ENCODE measurements around the gene FN3KRP.

FN3KRP gene, protein sequence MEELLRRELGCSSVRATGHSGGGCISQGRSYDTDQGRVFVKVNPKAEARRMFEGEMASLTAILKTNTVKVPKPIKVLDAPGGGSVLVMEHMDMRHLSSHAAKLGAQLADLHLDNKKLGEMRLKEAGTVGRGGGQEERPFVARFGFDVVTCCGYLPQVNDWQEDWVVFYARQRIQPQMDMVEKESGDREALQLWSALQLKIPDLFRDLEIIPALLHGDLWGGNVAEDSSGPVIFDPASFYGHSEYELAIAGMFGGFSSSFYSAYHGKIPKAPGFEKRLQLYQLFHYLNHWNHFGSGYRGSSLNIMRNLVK

DNA sequence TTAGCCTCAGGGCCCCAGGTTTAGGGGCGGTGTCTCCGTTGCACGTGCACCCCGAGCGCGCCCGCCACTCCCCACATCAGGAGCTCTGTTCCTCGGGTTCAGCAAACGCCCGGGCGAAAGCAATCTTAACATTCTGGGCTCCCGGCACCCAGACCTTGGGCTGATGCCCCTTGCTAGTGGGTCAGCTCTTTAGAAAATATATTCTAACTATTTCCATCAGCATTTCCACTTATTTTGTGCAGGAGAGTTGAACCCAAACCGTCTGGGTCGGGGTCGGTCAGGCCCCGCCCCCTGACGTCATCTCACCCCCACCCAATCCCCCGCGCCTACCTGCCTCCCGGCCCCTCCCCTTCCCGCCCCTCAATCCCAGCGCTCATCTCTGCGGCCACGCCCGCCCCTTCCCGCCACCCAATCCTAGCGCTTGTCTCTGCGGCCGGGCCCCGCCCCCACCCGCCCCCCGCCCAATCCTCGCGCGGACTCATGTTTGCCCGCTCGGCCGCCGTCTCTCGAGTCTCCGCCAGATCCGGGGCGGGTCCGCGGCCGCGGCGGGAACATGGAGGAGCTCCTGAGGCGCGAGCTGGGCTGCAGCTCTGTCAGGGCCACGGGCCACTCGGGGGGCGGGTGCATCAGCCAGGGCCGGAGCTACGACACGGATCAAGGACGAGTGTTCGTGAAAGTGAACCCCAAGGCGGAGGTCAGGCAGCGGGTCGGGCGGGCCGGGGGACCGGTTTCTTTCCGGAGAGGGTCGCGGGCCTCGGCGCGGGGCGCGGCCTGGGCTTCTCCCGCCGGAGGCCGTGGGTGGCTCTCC lies at the start of gene FN3KRP:
FN3KRP (plus strand) TSS at position 504 of the 808 bp plus-strand sequence; CDS start at position 554, 50 bp downstream.
- DNase-seq (ENCODE audit: low spot score) = peak; percentile 99

DNA sequence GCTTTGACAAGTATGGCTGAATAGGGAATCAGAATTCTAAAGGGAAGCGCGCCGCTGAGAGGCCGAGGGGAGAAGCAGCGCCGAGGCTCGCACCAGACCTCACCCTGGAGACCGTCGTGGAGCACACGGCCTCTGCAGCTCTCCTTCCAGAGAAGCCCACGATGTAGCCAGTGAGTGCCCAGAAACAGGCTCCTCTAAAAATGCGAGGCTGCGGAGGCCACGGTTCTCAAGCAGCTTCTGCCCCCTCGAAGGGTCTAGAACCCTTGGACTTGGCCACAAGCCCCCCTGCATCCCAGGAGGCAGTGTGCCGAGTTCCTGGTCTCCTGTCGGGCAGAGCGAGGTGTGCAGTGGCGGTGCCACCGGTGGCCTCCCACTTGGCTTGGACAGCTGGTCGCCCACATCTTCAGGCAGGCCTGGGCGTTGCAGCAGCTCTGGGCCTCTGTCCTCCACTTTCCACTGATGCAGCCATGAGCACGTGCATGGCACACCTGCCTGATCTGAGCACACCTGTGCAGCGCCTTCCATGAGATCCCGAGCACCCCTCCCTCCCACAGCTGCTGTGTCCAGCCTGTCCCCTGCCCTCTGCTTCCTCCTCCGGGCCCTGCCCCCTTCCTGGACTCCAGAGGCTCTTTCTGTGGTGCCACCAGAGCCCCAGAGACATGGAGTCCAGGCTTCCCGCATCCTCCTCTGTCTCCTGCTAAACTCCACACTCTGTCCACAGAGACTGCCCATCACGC lies 49.4 kb upstream of the FN3KRP start:
- no peak for DNase-seq (ENCODE audit: low spot score)

DNA sequence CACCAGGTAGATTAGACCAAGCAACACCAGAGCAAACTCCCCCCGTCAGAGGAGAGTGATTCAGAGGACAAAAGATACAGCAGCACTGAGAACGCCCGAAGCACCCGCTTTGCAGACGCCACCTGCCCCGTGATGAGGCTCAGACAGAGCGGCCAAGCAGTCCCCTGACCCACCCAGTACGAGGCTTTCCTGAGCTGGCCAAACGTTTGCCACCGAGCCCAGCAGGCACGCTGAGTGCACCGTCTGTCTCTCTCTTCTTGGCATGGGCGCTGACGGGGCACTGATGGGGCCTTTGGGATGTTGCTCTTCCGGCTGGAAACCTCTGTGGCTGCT lies 48.9 kb upstream of the FN3KRP start:
- no peak for DNase-seq (ENCODE audit: low spot score)

DNA sequence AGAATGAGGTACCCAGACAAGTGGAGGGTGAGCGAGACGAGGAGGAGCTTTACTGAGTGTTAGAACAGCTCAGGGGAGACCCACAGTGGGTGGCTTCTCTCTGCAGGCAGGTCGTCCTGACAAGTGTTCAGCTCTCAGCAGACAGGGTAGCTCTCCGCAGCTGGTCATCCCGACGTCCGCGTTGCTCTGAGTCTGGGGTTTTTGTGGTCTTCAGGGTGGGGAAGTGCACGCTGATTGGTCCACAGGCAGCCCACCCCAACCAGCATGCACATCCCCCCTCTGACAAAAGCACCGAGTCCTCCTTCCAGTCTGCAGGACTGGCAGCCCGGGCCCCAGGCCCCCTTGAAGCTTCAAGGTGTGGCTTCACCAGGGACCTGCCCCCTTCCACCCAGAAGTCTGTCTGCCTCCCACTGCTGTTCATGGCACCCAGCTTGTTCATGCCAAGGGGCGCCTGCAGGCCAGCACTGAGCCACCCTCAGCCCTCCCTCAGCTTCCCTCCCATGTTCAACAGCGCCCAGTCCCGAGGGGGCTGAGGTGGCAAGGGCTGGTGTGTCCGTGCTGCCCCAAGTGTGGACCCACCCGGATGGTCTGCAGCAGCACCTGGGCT lies 48.4 kb upstream of the FN3KRP start:
- DNase-seq (ENCODE audit: low spot score) = no peak

DNA sequence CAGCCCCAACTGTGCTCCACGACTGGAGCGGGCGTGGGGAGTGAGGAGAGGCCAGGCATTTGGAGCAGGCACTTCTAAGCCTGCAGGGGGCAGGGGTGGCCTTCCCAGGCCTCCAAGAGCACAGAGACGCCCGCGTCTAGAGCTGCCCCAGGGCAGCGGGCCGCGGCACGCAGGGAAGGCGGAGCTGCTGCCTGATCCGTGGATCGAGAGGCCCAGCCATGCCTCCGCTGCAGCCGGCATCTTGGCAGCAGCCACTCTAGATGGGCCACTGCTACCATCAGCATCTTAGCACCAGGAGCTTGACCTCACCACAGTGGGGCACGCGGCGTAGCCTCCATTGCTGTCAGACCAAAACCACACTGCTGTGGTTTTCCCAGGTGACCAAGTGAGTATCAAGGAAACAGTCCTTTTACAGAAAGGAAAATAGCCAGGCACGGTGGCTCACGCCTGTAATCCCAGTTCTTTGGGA lies 47.8 kb upstream of the FN3KRP start:
- DNase-seq (ENCODE audit: low spot score) = peak; percentile 68

DNA sequence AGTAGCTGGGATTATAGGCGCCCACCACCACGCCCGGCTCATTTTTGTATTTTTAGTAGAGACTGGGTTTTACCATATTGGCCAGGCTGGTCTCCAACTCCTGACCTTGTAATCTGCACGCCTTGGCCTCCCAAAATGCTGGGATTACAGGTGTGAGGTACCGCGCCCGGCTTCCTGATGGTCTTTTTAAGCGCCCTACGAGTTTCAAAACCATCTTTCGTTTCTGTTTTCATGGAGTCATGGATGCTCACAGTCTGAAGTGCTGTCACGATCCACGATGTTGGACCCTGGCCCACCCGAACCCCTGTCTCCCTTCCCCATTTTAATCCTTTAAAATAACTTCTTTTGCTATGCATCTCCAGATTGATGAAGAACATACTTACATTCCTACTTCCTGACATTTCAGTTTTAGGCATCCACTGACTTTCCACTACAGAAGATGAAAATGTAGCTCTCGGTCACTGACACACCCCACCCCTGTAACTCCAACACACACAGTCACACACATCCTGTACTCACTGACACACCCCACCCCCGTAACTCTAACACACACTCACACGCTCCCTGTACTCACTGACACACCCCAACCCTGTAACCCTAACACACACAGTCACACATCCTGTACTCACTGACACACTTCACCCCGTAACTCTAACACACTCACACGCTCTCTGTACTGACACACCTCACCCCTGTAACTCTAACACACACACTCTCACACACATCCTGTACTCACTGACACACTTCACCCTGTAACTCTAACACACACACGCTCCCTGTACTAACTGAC lies 45.6 kb upstream of the FN3KRP start:
- DNase-seq (ENCODE audit: low spot score) = no peak

DNA sequence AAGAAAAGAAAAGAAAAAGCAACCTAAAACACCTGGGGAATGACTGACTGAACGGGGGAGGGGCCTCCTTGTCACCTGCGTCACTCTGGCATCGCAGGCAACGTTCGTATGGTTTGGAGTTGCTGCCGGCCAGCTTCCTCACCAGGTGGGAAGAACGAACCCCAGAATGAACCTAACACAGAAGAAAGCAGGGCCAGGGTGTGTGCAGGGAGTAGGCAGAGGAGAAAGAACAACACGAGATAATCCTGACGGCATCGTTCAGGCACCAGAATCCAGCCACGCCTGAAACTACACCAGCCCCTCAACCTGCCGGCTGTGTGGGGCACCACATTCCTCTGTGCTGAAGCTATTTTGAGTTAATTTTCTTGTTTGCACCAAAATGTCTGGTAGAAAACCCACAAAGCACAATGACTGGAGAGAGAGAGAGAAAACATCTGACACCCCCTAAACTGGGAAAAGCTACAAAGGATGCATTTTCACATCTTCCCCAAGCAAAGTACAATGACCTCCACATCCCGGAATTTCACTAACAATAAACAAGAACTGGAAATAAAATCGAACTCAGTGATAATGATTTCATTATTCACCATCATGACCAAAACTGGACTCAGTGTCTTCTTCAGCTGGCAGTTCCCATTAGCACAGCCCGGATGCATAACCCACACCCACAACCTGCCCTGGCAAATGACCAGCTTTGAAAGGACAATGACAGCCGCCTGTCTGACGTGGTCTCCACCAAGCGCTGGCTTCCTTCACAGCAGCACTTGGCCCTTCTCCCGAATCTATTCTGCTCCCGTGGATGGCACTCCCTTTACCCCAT lies 41.6 kb upstream of the FN3KRP start:
- DNase-seq (ENCODE audit: low spot score) = no peak

DNA sequence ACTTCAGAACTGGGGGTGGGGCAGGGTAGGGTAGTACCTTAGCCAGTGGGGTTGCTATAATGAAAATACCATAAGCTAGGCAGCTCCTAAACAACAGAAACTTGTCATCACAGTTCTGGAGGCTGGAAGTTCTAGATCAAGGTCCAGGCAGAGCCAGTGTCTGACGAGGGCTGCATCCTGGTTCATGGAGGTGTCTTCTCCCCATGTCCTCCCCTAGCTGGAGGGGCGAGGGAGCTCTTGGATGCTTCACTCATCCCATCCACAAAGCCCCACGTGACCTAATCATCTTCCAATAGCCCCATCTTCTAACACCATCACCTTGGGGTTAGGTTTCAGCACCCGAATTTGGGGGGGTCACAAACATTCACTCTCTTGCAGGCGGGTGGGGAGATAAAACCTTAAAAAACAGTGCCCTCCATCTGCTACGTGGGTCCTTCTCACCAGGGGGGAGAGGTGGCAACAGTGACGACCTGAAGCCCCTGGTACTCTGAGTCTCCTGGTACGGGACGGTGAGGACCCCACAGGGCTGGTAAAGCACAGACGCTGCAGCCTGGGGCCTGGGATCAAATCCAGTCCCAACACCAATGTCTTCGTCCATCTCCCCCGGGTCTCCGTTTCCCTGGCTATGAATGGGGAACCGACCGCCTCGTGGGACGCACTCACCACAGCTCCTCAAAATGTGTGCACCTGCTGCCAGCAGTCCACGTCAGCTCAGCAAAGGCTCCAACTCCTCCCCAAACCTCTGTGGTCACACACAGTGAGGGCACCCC lies 40.8 kb upstream of the FN3KRP start:
- DNase-seq (ENCODE audit: low spot score) = no peak

DNA sequence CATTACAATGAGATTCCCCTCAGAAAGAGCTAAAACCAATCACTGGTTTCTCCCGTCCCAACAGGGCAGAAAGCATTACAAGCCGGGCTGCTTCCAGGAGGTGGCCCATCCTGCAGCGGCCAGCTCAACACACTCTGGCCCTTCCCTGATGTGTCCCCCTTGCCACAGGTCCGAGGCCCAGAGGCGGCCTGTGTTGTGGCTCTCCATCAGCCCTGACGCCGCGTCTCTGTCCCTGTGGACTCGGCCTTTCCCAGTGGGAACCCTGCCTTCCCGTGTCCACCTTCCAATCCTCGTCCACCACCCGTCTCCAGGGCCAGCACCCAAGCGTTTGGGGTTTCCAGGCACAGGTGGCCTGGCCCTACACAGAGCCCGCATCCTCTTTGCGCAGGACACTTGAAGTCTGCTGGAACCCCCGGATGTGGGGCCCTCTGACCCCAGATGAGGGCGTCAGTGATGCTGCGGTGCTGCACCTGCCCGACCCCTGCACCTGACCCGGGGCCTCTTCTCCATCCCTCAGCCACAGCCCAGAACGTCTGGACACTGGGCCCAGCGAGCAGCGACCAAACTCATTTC lies 39.1 kb upstream of the FN3KRP start:
- DNase-seq (ENCODE audit: low spot score) = no peak

DNA sequence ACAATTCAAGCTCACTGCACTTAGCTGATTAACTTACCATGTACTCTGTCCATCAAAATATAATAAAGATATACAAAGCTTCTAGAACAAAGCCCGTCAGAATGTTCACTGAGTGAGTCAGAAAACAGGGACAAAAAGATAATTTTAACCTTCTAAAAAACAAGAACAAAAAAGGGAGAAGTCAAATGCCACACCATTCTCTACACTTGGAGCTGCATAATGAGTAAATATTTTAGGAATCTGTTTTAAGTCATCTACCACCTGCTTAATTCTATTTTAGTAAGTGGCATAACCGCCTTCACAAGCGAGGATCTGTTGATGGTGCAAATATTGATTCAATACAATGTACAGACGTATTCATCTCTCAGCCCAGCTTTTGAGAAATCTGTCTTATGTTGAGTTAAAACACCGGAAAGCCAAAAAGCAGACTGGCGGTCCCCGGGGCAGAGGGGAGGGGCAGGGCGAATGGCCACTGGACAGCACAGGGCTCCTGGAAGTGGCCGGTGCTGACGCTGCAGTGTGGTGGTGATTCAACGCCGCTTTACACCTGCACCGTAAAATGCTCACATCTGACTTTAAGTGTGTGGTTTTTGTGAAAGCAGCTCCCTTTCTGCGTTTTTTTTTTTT lies 38.1 kb upstream of the FN3KRP start:
- DNase-seq (ENCODE audit: low spot score) = no peak

DNA sequence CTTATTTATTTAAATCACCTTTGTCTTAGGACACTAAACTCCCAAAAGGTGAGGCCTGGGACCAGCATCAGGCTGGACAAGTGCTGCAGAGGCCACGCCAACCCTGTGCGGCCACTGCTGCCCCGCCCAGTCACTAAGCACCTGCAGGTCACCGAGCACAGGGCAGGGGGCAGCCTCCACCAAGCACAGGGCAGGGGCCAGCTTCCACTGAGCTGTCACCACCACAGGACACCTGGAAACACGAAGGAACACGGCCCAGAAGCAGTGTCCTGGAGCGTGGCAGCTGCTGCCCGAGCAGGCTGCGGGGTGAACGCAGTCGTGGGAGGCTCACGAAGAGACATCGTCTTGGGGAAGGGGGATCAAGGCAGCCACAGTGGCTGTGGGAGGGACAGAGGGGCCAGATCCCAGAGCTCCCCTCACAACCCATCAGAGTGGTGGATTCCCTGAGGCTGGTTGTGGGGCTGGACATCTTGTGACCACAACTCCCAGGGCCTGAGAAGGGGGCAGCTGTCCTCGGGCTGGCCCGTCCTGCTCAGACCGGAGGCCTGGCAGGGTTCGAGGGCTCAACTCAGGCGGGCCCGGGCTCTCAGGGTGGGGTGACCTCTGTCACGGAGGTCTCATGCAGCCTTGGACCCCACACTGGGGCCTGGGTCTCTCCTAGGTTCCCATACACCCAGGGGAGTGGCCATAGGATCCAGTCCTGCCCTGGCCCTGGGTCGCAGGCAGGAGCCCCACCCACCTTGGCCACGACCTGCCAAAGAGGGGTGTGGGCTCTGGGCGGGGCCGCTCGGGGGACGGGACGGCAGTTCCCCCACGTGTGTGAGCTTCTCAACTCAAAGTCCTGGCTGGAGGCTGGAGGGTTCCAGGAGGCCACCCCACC lies 36.7 kb upstream of the FN3KRP start:
- DNase-seq (ENCODE audit: low spot score) = no peak

DNA sequence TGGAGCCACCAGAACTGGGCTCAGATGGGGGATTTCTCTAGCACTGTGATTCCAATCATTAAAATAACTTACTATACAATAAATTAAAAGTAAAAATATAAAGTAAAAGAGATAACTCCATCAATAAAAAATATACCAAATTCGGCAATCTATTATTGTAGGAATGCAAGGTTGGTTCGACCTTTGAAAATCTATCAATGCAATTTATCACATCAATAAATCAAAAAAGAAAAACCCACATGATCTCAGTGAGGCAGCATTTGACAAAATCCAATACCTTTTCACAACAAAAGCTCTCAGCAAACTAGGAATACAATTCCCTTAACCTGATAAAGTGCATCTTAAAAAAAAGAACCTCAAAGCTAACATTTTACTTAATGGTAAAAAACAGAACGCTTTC lies 35.0 kb upstream of the FN3KRP start:
- no peak for DNase-seq (ENCODE audit: low spot score)

DNA sequence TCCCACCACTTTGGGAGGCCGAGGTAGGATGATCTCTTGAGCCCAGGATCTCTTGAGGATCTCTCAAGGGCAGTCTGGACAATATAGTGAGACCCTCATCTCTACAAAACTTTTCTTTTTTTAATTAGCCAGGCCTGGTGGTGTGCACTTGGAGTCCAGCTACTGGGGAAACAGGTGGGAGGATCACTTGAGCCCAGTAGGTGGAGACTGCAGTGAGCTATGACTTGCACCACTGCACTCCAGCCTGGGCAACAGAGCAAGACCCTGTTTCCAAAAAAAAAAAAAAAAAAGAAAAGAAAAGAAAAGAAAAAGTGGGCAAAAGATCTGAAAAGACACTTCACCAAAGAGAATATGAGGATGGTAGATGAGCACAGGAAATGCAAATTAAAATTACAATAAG lies 33.0 kb upstream of the FN3KRP start:
- no peak for DNase-seq (ENCODE audit: low spot score)

DNA sequence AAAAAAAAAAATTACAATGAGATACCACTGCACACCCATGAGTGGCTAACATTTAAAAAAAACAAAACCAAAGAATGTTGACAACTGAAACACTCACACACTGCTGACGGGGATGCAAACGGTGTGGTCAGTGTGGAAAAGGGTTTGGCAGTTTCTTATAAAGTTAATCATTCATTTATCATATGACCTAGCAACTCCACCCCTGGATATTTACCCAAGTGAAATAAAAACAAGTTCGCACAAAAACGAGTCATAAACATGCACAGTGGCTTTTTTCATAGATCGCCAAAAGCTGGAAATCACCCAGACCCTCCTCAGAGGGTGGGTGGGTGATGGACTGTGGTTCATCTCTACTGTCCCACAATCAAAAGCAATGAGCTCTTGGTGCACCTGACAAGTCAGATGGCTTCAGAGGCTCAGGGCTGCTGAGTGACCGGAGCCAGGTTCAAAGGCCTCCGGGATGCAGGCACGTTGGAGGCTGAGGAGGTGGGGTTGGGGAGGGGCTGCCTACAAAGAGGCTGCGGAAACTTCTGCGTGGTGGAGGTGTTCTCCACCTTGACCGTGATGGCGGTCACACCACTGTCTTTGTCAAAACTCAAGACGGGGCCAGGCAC lies 32.2 kb upstream of the FN3KRP start:
- no peak for DNase-seq (ENCODE audit: low spot score)

DNA sequence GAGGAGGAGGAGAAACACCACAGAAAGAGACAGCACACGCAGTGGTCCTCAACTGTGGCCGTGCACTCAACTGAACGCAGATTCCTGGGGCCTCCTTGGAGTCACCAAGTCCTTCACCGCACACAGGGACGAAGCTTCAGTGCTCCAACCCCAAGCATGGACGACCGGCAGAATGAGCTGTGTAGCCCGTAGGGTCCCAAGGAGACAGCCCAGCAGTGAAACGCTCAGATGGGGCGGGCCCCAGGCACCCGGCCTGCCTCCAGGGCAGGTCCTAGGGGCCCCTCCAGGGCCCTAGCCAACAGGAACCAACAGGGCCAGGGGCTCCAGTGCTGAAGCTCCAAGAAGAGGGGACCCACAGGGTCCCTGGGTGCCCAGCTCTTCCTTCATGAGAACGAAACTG lies 31.2 kb upstream of the FN3KRP start:
- DNase-seq (ENCODE audit: low spot score) = no peak

DNA sequence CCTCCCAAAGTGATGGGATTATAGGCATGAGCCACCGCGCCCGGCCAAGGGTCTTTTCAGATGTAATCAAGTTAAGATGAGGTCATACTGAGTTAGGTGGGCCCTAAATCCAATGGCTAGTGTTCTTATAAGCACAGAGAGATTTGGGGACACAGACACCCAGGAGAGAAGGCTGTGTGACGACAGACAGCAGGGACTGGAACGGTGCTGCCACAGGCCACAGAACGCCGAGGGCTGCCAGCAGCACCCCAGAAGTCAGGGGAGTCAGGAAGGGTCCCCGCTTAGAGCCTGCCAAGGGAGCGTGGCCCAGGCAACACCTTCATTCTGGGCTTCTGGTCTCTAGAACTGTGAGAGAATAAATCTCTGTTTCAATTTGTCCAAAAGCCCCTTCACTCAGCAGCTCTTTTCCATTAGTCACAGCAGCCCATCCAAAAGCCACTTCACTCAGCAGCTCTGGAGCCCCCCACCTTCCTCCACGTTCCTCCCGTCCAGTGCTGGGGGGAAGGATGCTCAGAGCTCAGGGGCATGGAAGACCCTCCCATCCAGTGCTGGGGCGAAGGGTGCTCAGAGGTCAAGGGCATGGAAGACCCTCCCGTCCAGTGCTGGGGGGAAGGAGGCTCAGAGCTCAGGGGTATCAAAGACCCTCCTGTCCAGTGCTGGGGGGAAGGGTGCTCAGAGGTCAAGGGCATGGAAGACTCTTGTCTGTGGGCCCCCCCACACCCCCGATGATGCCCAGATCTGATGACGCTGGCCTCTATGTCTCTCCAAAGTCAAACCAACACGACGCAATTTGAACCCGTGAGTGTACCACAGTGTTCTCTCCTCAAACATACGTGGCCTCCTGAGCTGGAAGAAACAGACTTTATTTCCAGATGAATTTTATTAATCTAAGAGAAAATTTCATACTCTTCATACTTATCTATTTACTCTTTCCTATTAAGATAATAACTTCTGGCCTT lies 29.9 kb upstream of the FN3KRP start:
- no peak for DNase-seq (ENCODE audit: low spot score)
